Nephron progenitor cell (in vitro differentiated cells): Measurements from ENCODE around the gene ALS2CL.

Source experiments
- DNase-seq: peaks from one replicate; pipeline ENCODE4 v3.0.0; 2021
- H3K27ac Mint-ChIP-seq: 2 replicates; pipeline ENCODE4 v1.8.0; 2021; ENCODE audit warnings: mild to moderate bottlenecking, moderate library complexity, mixed read lengths
- H3K27me3 Mint-ChIP-seq: 2 replicates; pipeline ENCODE4 v1.8.0; 2021; ENCODE audit warnings: mild to moderate bottlenecking, low read depth, mixed read lengths; ENCODE audit not compliant: poor library complexity
- H3K36me3 Mint-ChIP-seq: 2 replicates; pipeline ENCODE4 v1.8.0; 2021; ENCODE audit warnings: low read depth, mixed read lengths
- H3K4me1 Mint-ChIP-seq: 2 replicates; pipeline ENCODE4 v1.8.0; 2021; ENCODE audit warnings: mixed read lengths
- H3K4me3 Mint-ChIP-seq: 2 replicates; pipeline ENCODE4 v1.8.0; 2021; ENCODE audit warnings: mild to moderate bottlenecking, moderate library complexity, mixed read lengths
- H3K9me3 Mint-ChIP-seq: 2 replicates; pipeline ENCODE4 v1.8.0; 2021; ENCODE audit warnings: mild to moderate bottlenecking, moderate library complexity, mixed read lengths
- CTCF ChIP-seq: fragments of 200-600 bp; sonication (generic); IDR thresholded peaks from 2 replicates; pipeline ENCODE4 v1.5.0; 2021; ENCODE audit warnings: antibody characterized with exemption

Gene ALS2CL

GRCh38 chr3:46659285-46659684, 34.2 kb downstream of the ALS2CL start:
- TF ChIP-seq CTCF, result no peak
- Mint-ChIP-seq H3K27ac (no peak overlapping the region), H3K4me3 (peak overlapping the region; percentile 63), H3K27me3 (peaks cover 21% of the 10 kb centered on the region), H3K4me1 (peaks cover 72% of the 10 kb centered on the region), H3K36me3 (no peaks in the 10 kb centered on the region), H3K9me3 (no peaks in the 10 kb centered on the region)
- no peak for DNase-seq

GRCh38 chr3:46656778-46657556, 36.5 kb downstream of the ALS2CL start:
- Mint-ChIP-seq H3K9me3 (peaks cover 15% of the 10 kb centered on the region), H3K4me1 (peaks cover 49% of the 10 kb centered on the region), H3K27ac (no peak overlapping the region), H3K36me3 (no peaks in the 10 kb centered on the region), H3K4me3 (no peak overlapping the region), H3K27me3 (peaks cover 19% of the 10 kb centered on the region)
- no peak for TF ChIP-seq CTCF
- DNase-seq, result no peak

GRCh38 chr3:46655271-46655670, 38.2 kb downstream of the ALS2CL start:
- H3K27ac Mint-ChIP-seq, result no peak overlapping the region
- peaks cover 32% of the 10 kb centered on the region for H3K4me1 Mint-ChIP-seq
- DNase-seq, result no peak
- H3K36me3 Mint-ChIP-seq, result no peaks in the 10 kb centered on the region
- no peak for TF ChIP-seq CTCF
- H3K27me3 Mint-ChIP-seq, result peaks cover 17% of the 10 kb centered on the region
- peaks cover 30% of the 10 kb centered on the region for H3K9me3 Mint-ChIP-seq
- H3K4me3 Mint-ChIP-seq, result no peak overlapping the region

- peaks cover 4% of the 10 kb centered on the region for H3K4me1 Mint-ChIP-seq
- no peak for DNase-seq
- TF ChIP-seq CTCF, result no peak
- no peak overlapping the region for H3K27ac Mint-ChIP-seq
- H3K9me3 Mint-ChIP-seq, result peaks cover 46% of the 10 kb centered on the region
- H3K27me3 Mint-ChIP-seq, result peaks cover 12% of the 10 kb centered on the region
- H3K36me3 Mint-ChIP-seq, result peaks cover 5% of the 10 kb centered on the region
- H3K4me3 Mint-ChIP-seq, result no peak overlapping the region
Measured at GRCh38 chr3:46651084-46651483, 42.4 kb downstream of the ALS2CL start.

- no peak for DNase-seq
- TF ChIP-seq CTCF, result no peak
- H3K36me3 Mint-ChIP-seq, result peaks cover 5% of the 10 kb centered on the region
- H3K27me3 Mint-ChIP-seq, result peaks cover 9% of the 10 kb centered on the region
- H3K4me1 Mint-ChIP-seq, result no peaks in the 10 kb centered on the region
- no peak overlapping the region for H3K27ac Mint-ChIP-seq
- no peak overlapping the region for H3K4me3 Mint-ChIP-seq
- H3K9me3 Mint-ChIP-seq, result peaks cover 46% of the 10 kb centered on the region
Measured at GRCh38 chr3:46649436-46649835, 44.0 kb downstream of the ALS2CL start.

- Mint-ChIP-seq H3K36me3 (peaks cover 5% of the 10 kb centered on the region), H3K27ac (no peak overlapping the region), H3K9me3 (peaks cover 47% of the 10 kb centered on the region), H3K4me1 (peaks cover 5% of the 10 kb centered on the region), H3K27me3 (peaks cover 4% of the 10 kb centered on the region), H3K4me3 (no peak overlapping the region)
- no peak for DNase-seq
- TF ChIP-seq CTCF, result no peak
Measured at GRCh38 chr3:46648096-46648495, 45.4 kb downstream of the ALS2CL start.
